Middle frontal gyrus (tissue), 1 donor: ENCODE results near the gene VILL.
"Not testable (repeated sequence)": the region's sequence is repeated elsewhere in the genome, so short reads cannot be mapped to it uniquely, and the experiment has no call there.

ENCODE experiments used
- DNase-seq: peaks from one replicate; pipeline ENCODE4 v3.0.0-alpha.2; 2015; ENCODE audit warnings: low spot score; ENCODE audit errors: extremely low spot score

VILL gene

GRCh38 chr3:37985637-37986320, 4.8 kb upstream of the VILL start:
- no peak for DNase-seq

GRCh38 chr3:37986479-37987314, 3.9 kb upstream of the VILL start:
- DNase-seq: no peak

- DNase-seq: no peak
These were observed 3.3 kb upstream of the VILL start for GRCh38 chr3:37987315-37987697.

- no peak for DNase-seq
These were observed 2.8 kb upstream of the VILL start for GRCh38 chr3:37987751-37988179.

- DNase-seq: not testable (repeated sequence)
These were observed 2.2 kb upstream of the VILL start for GRCh38 chr3:37988376-37988775.

- DNase-seq: no peak
These were observed 1.6 kb upstream of the VILL start for GRCh38 chr3:37988931-37989525.

GRCh38 chr3:37989821-37990480, 635 bp upstream of the VILL start:
- DNase-seq: no peak

- DNase-seq: no peak
These were observed 523 bp downstream of the VILL start for GRCh38 chr3:37991109-37991508.

GRCh38 chr3:37991823-37992222, 1.2 kb downstream of the VILL start:
- no peak for DNase-seq

- DNase-seq: no peak
These were observed 1.9 kb downstream of the VILL start for GRCh38 chr3:37992271-37993066.

GRCh38 chr3:37993067-37993455, 2.5 kb downstream of the VILL start:
- no peak for DNase-seq

- no peak for DNase-seq
These were observed 2.9 kb downstream of the VILL start for GRCh38 chr3:37993460-37993819.

- peak; percentile 16 for DNase-seq
These were observed 3.4 kb downstream of the VILL start for GRCh38 chr3:37993820-37994638.

GRCh38 chr3:37994639-37994972, 4.0 kb downstream of the VILL start:
- DNase-seq: no peak

- DNase-seq: no peak
These were observed 5.4 kb downstream of the VILL start for GRCh38 chr3:37995652-37996641.

GRCh38 chr3:37996785-37997301, 6.3 kb downstream of the VILL start:
- DNase-seq: no peak

- DNase-seq: no peak
These were observed 6.8 kb downstream of the VILL start for GRCh38 chr3:37997342-37997741.

- no peak for DNase-seq
These were observed 7.3 kb downstream of the VILL start for GRCh38 chr3:37997791-37998370.

- DNase-seq: no peak
These were observed 9.2 kb downstream of the VILL start for GRCh38 chr3:37999836-38000235.
